Astrocyte of the cerebellum (primary cell): ENCODE results near the gene PCED1B.

Experiments used
- DNase-seq: peaks from one replicate; pipeline ENCODE4 v3.0.0-alpha.2; 2011; ENCODE audit warnings: low read depth
- H3K4me3 ChIP-seq: 2 replicates; pipeline ENCODE4 v1.5.1; 2011; ENCODE audit warnings: mild to moderate bottlenecking, low read depth, low read length, moderate library complexity
- CTCF ChIP-seq: IDR thresholded peaks from 2 replicates; pipeline ENCODE4 v1.5.1; 2012; ENCODE audit warnings: low read length, low read depth, moderate library complexity, mild to moderate bottlenecking; ENCODE audit errors: missing control alignments
- in situ Hi-C: cut with HindIII; loops from 2 replicates; pipeline ENCODE4 v1.10.0; 2017; ENCODE audit warnings: low sequenced_read_pairs

Gene PCED1B

GRCh38 chr12:47141459-47141858 lies 62.0 kb downstream of the PCED1B start:
- no peak for DNase-seq
- in situ Hi-C loops = no loop called here
- TF ChIP-seq CTCF = no peak
- no peak overlapping the region for H3K4me3 ChIP-seq

DNA sequence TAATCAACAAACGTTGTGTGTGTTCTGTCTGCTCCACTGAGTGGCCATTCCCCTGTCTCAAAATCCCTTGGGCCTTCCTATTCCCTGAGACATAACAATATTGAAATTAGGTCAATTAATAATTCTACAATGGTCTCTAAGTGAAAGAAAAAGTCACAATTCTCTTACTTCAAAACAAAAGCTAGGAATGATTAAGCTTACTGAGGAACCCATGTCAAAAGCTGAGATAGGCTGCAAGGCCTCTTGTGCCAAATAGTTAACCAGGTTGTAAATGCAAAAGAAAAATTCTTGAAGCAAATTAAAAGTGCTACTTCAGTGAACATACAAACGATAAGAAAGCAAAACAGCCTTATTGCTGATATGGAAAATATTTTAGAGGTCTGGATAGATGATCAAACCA lies 65.3 kb downstream of the PCED1B start:
- TF ChIP-seq CTCF = no peak
- in situ Hi-C loops = no loop called here
- no peak overlapping the region for H3K4me3 ChIP-seq
- DNase-seq = no peak

DNA sequence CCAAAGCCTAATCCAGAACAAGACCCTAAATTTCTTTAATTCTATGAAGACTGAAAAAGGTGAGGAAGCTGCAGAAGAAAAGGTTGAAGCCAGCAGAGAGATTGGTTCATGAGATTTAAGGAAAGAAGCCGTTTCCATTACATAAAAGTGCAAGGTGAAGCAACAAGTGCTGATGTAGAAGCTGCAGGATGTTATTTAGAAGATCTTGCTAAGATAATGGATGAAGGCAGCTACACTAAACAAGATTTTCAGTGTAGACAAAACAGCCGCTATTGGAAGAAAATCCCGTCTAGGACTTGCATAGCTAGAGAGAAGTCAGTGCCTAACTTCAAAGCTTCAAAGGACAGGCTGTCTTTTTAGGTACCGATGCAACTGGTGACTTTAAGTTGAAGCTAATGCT lies 65.8 kb downstream of the PCED1B start:
- no peak overlapping the region for H3K4me3 ChIP-seq
- in situ Hi-C loops = no loop called here
- no peak for TF ChIP-seq CTCF
- DNase-seq = no peak

DNA sequence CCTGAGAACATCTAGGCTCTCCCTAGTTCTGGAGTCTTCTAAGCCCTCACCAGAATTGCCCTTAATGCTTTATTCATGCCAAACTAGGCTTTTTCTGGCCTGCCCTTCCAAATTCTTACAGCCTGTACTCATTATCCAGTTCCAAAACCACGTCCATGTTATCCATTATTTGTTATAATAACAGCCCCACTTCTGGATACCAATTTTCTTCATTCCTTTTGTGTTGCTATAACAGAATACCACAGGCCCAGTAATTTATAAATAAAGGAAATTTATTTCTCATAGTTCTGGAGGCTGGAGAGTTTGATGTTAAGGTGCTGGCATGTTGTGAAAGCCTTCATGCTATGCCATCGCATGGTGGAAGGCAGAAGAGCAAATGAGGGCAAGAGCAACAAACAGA lies 68.3 kb downstream of the PCED1B start:
- H3K4me3 ChIP-seq = no peak overlapping the region
- no peak for DNase-seq
- in situ Hi-C loops = no loop called here
- TF ChIP-seq CTCF = no peak

GRCh38 chr12:47149146-47149545 lies 69.7 kb downstream of the PCED1B start:
- no peak for TF ChIP-seq CTCF
- no peak overlapping the region for H3K4me3 ChIP-seq
- no peak for DNase-seq
- in situ Hi-C loops = no loop called here

- TF ChIP-seq CTCF = no peak
- DNase-seq = no peak
- in situ Hi-C loops = no loop called here
- H3K4me3 ChIP-seq = no peak overlapping the region
These were observed 72.7 kb downstream of the PCED1B start for GRCh38 chr12:47152095-47152494.
